ES-I3 (cell line): Measurements from ENCODE around the gene SNX8.

Experiments used
- H3K36me3 ChIP-seq: 2 replicates; pipeline ENCODE4 v1.6.1; 2013; ENCODE audit warnings: mild to moderate bottlenecking, low read length, control low read depth, moderate library complexity; ENCODE audit not compliant: insufficient read depth
- H3K4me1 ChIP-seq: 2 replicates; pipeline ENCODE4 v1.6.1; 2013; ENCODE audit warnings: mild to moderate bottlenecking, control low read depth, low read length; ENCODE audit not compliant: insufficient read depth
- H3K9ac ChIP-seq: 2 replicates; pipeline ENCODE4 v1.6.1; 2013; ENCODE audit warnings: low read depth, mild to moderate bottlenecking, low read length, moderate library complexity
- H3K9me3 ChIP-seq: 2 replicates; pipeline ENCODE4 v1.6.1; 2013; ENCODE audit warnings: mild to moderate bottlenecking, low read length, moderate library complexity; ENCODE audit not compliant: control insufficient read depth, insufficient read depth

The SNX8 gene

GRCh38 chr7:2243458-2243857, 70.8 kb downstream of the SNX8 start:
- Histone ChIP-seq H3K4me1 (peaks cover 8% of the 10 kb centered on the region; the same call in 1 of the 2 replicates), H3K9me3 (no peaks in the 10 kb centered on the region), H3K36me3 (no peaks in the 10 kb centered on the region), H3K9ac (0 out of 2 replicates have a peak overlapping the region, but pooled peaks have one; percentile 81)

- H3K9me3 ChIP-seq = no peaks in the 10 kb centered on the region
- H3K36me3 ChIP-seq = 0 out of 2 replicates have a peak, but pooled peaks cover 2% of the 10 kb centered on the region
- peaks cover 5% of the 10 kb centered on the region; the same call in 1 of the 2 replicates for H3K4me1 ChIP-seq
- peak overlapping the region; percentile 81 for H3K9ac ChIP-seq
Observed at GRCh38 chr7:2242541-2243429, 71.5 kb downstream of the SNX8 start.

DNA sequence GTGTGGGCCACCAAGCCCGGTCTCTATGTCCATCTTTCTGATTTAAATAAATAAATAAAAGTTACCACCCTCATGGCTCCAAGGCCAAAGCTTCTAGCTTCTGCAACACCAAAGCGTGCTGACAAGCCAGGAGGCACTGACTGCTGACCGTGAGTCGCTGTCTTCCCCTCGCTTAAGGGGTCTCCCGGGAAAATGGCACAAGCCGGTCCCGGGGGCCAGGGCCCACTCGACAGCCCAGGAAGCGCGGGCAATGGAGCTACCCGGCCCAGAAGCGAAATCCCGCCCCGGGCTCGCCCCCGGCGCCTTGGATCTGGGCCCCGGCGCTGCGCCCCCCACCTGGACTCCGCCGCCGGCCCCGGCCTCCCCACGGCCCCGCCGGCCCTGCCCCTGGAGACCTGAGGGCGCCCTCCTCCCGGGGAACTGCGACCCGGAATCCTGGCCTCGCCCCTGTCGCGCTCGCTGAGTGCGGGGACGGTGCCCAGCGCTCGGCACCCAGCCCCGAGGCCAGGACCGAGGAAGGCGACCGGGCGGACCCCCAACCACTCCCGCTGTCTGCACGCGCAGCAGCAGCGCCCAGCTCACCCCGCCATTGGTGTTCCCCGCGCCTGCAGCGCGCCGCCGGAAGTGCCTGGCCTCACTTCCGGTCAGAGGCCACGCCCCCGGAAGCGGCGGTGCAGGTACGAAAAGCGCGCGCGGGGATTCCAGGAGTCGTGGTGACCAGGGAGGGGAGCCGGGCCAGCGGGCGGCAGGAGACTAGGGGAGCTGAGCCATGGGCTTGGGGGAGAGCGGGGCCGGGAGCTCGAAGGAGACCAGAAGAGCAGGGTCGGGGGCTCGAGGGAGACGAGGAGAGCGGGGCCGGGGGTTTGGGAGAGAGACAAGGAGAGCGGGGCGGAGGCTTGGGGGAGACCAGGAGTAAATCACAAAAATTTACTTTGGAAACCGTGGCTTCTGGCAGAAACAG, 72.4 kb downstream of the SNX8 start, which contains the start of the genes MRM2 and NUDT1:
Gene MRM2 (minus strand): TSS at position 626 of the 961 bp plus-strand sequence. CDS start 36 bp downstream, at position 590.
Gene NUDT1 (plus strand): TSS at position 647 of the 961 bp plus-strand sequence. CDS start 2,349 bp downstream, outside the sequence.
- H3K9ac ChIP-seq = peak within 1 kb of the TSS; percentile 81
- H3K9me3 ChIP-seq = no peaks in the 10 kb centered on the region
- H3K4me1 ChIP-seq = peaks cover 5% of the 10 kb centered on the region; the same call in 1 of the 2 replicates
- peaks cover 9% of the 10 kb centered on the region for H3K36me3 ChIP-seq

DNA sequence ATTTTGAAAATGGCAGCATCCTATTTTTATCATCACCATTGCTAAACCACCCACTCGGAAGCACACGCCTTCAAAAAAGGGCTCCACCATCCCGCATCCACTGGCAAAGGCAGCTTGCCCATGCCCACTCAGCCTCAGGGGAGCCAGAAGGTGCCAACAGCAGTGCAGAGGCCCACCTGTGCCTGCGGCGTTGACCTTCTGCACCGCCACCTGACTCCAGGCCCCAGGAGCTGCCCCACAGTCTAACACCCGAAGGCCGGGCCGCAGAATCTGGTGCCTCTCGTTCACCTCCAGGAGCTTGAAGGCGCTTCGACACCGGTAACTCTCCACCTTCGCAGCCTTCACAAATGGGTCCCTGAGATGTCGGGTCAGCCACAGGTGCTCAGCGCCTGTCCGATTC, 75.0 kb downstream of the SNX8 start:
- peaks cover 20% of the 10 kb centered on the region for H3K36me3 ChIP-seq
- no peak overlapping the region for H3K9ac ChIP-seq
- H3K9me3 ChIP-seq = no peaks in the 10 kb centered on the region
- H3K4me1 ChIP-seq = peaks cover 6% of the 10 kb centered on the region

GRCh38 chr7:2237109-2237602, 77.1 kb downstream of the SNX8 start:
- Histone ChIP-seq H3K9me3 (no peaks in the 10 kb centered on the region), H3K36me3 (peaks cover 20% of the 10 kb centered on the region), H3K9ac (no peak overlapping the region), H3K4me1 (peaks cover 4% of the 10 kb centered on the region; the same call in 1 of the 2 replicates)

DNA sequence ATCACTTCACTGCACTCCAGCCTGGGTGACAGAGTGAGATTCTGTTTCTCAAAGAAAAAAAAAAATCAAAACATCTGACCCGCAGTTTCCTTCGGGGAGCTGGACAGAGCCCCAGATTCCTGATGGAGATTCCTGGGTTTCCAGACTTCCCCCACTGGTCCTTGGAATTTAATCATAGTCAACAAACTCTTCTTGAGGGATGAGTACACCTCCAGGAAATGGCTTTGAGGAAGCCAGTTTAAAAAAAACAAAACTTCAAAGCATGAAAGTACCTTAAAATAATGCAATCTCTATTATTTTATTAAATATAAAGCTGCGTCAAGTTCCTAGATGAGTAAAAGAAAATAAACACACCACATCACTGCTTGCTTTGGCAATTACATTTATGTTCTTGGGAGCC, 80.3 kb downstream of the SNX8 start:
- Histone ChIP-seq H3K9ac (no peak overlapping the region; the same call in 1 of the 2 replicates), H3K9me3 (no peaks in the 10 kb centered on the region), H3K36me3 (peaks cover 22% of the 10 kb centered on the region), H3K4me1 (peaks cover 4% of the 10 kb centered on the region)

- Histone ChIP-seq H3K36me3 (peaks cover 24% of the 10 kb centered on the region), H3K9ac (peak within 1 kb of the TSS; percentile 98), H3K4me1 (peaks cover 4% of the 10 kb centered on the region), H3K9me3 (no peaks in the 10 kb centered on the region)
Observed at GRCh38 chr7:2232766-2233520, 81.3 kb downstream of the SNX8 start, which contains the start of gene MAD1L1. Gene MAD1L1 (minus strand): TSS chr7:2232945. CDS start chr7:2230133, 2,812 bp downstream.

GRCh38 chr7:2231992-2232765, 82.1 kb downstream of the SNX8 start:
- H3K9me3 ChIP-seq = no peaks in the 10 kb centered on the region
- peaks cover 4% of the 10 kb centered on the region for H3K4me1 ChIP-seq
- peaks cover 23% of the 10 kb centered on the region for H3K36me3 ChIP-seq
- H3K9ac ChIP-seq = peak overlapping the region; percentile 98

DNA sequence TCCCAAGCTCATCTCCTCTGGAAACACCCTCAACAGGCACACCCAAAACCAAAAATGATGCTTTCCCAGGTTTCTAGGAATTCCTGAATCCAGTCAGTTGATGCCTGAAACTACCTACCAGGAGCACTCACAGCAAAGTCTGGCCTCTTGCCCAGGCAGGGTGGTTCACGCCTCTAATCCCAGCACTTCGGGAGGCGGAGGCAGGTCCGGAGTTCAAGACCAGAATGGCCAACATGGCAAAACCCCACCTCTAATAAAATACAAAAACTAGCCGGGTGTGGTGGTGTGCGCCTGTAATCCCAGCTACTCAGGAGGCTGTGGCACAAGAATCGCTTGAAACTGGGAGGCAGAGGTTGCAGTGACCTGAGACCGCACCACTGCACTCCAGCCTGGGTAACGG, 83.4 kb downstream of the SNX8 start:
- no peak overlapping the region for H3K9ac ChIP-seq
- no peaks in the 10 kb centered on the region for H3K9me3 ChIP-seq
- peaks cover 4% of the 10 kb centered on the region for H3K4me1 ChIP-seq
- peaks cover 14% of the 10 kb centered on the region for H3K36me3 ChIP-seq

DNA sequence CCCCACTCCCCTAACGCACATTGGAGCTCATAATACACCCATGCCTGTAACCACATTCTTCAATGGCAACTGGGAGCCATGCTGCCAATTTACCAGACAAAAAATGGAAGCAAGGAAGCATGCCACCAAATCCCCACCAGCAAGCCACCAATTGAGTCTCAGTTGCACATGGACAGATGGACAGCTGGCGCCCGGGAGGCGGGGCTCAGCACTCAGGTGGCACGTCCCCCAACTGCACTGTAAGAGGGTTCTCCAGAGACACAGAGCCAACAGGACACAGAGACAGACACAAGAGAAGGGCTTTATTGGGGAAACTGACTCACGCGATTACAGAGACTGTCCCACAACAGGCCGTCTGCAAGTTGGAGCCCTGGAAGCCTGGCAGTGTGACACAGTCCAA, 84.0 kb downstream of the SNX8 start:
- peaks cover 4% of the 10 kb centered on the region for H3K4me1 ChIP-seq
- H3K9me3 ChIP-seq = no peaks in the 10 kb centered on the region
- no peak overlapping the region for H3K9ac ChIP-seq
- peaks cover 11% of the 10 kb centered on the region for H3K36me3 ChIP-seq

- Histone ChIP-seq H3K9ac (no peak overlapping the region), H3K4me1 (peaks cover 4% of the 10 kb centered on the region), H3K36me3 (peaks cover 8% of the 10 kb centered on the region; the same call in 1 of the 2 replicates), H3K9me3 (no peaks in the 10 kb centered on the region)
Observed at GRCh38 chr7:2229467-2229866, 84.8 kb downstream of the SNX8 start.

- Histone ChIP-seq H3K36me3 (peaks cover 8% of the 10 kb centered on the region; the same call in 1 of the 2 replicates), H3K4me1 (no peaks in the 10 kb centered on the region; the same call in 1 of the 2 replicates), H3K9ac (no peak overlapping the region), H3K9me3 (no peaks in the 10 kb centered on the region)
Observed at GRCh38 chr7:2228921-2229320, 85.3 kb downstream of the SNX8 start.

- H3K9ac ChIP-seq = no peak overlapping the region
- no peaks in the 10 kb centered on the region; the same call in 1 of the 2 replicates for H3K4me1 ChIP-seq
- no peaks in the 10 kb centered on the region for H3K9me3 ChIP-seq
- H3K36me3 ChIP-seq = peaks cover 8% of the 10 kb centered on the region; the same call in 1 of the 2 replicates
Observed at GRCh38 chr7:2227699-2228098, 86.5 kb downstream of the SNX8 start.
